NK-92 treated with Interleukin-12 subunit alpha and Interleukin-12 subunit beta, amount 100 ng/mL, for 24 hours (cell line): Measurements from ENCODE around the gene C19orf81.

Experiments used
- DNase-seq: peaks from one replicate; lab custom pipeline; 2025; lab: John Stamatoyannopoulos, UW

Gene C19orf81

DNA sequence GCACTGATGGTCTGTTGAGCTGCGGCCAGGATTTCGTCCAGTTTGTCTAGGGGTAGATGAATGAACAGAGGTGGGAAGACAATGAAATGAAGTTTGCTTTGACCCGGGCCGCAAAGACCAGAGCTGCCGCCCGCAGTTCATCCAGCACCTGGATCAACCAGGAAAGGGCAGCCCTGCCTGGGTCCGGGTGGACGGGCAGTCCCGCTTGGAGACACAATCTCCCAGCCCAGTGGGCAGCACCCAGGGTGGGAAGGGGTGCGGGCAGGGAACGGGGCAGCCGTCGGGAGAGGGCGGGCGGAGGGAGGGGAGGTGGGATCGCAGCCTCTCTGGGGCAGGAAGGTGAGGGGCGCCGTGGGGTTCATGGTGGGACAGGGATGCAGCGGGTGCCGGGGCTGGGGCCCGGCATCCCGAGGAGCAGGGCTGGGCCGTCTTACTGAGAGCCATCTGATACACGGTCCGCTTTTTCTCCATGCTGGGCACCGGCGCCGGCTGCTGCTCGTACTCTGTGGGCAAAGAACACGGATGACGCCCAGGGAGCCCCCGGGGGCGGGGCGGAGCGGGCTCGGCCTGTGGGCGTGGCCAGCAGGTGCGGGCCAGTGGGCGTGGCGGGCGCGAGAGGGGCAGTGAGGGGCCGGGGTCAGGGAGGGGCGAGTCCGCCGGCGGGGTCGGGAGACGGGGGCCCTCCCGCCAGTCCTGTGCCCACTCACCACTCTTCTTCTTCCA is 37.2 kb downstream of the C19orf81 start:
- DNase-seq: no peak

DNA sequence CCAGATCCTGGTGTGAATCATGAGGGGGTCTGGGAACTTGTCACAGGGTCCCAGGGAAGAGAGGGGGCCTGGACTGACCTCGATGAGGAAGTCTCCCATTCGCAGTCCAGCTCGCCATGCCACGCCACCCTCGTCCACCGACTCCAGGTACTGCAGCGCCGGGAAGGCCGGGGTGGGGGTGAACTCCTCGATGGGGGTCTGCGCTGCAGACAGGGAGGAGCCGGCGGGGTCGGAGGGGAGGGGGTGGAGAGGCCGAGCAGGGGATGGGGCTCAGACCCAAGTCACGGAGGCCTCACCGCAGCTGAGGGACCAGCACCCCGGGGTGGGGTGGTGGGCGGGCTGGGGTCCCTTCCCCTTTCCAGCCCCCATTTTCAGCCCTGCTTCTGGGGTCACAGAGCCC is 39.5 kb downstream of the C19orf81 start:
- no peak for DNase-seq

DNA sequence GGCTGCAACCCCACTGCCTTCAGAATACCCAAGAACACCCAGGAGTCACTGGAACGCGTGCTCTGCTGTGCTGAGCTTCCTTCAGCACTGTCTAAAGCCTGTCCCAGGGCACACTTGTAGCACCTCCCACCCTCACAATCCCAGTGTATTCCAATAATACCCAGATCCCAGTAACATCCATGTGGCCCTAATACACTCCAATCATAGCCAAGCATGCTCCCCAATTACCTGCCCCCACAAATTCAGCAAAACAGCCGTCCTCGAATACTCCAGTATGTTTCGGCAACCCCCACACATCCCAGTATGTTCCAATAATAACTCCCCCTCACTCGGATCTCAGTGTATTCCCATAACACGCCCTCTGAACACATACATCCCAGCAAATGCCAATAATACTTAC is 41.2 kb downstream of the C19orf81 start:
- DNase-seq: no peak

DNA sequence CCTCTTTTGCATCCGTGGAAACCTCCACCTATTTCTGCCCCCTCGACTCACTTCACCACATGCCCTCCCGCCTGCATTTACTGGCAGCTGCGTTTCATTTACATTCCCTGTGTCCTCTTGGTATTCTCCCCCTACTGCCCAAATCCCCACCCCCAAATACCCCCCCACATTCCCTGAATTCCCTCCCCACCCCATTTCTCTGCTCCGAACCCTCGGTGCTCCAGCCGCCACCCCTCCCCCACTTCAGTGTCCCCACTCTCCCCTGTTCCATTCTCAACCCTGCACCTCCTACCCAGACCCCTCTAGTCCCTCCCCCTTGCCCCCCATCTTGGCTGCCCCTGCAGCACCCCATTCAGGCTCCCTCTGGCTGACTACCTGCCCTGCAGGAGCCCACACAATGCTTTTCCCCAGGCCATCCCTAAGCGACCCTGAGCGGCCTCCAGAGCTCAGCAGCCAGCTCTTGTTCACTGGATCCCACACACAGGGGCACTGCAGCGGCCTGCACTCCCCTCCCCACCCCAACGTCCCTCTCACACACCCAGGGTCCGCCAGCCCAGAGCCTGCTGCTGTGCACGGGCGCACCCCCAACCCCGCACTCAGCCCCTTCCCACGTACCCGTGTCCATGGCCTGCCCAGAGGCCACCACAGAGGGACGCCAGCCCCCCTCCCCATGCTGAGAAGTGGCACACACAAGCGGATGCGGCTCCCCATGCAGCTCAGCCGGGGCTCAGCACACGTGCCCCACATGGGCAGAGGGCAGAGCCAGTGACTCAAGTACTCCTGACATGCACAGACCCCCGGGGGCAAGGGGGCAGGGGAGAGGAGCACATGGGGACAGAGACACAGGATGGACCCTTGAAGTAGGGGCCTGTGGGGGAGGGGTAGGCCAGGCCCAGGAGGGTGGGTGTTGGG is 44.1 kb downstream of the C19orf81 start:
- DNase-seq: no peak

DNA sequence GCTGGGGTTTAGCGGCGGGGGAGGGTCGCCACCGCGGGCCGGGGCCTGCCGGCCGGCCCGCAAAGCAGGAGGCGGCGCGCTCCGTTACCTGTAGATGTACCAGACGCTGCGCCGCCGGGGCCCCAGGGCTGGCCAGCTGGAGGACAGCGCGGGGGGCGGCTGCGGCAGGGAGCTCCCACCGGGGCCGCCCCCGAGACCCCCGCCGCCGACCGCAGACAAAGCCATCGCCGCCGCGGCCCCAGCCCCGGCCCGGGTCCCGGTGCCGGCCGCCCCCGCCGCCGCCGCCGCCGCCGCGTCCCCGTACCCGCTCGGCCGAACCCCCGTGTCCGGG is 45.5 kb downstream of the C19orf81 start:
- DNase-seq: no peak

DNA sequence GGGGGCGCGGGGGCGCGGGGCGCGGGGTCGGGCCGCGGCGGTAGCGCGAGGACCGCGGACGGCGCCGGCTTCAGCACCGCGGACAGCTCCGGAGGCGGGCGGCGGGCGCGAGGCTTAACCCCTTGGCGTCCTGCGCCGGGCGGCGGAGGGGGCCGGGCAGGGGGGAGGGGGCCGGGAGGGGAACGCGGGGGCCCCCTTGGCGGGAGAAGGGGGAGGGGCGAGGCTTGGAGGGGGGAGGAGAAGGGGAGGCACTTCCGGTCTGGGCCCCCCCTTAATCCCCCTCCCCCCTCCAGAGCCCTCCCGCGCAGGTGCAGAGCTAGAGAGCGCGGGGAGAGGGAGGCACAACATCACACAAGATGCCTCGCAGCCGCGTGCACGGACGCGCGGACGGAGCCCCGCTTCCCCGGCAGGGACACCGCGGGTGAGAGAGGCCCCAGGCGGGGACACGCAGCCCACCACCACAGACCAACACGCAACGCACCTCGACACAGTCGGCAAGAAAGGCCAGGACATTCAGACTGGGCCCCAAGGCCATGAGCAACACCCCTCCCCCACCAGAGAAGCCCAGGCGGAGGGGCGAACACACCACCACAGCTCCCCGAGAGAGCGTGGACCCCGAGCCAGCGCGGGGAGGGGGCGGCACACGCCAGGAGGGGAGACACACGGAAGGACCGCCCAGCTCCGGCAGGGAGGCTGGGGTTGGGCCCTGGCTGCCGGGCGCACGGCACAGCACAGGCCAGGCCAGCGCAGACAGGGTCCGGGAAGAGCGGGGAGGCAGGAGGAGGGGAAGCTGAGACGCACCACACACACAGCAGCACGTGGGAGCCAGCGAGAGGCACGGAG is 46.2 kb downstream of the C19orf81 start:
- no peak for DNase-seq

DNA sequence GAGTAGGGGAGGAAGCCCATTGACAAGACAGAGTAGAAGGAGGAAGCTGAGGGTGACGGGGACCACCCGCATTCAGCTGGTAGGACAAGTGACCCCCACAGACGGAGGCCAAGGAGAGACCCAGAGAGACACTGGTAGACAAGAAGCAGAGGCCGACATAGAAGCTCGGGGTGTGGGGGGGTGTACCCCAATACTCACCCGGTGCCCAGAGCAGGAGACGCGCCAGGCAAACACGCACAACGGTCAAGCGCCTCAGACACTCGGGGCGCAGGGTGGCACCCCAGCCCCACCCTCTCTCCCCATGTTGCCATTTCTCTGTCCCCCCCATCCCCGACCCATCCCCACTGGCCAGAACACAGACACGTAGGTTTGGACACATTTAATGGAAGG is 46.8 kb downstream of the C19orf81 start:
- DNase-seq: no peak

DNA sequence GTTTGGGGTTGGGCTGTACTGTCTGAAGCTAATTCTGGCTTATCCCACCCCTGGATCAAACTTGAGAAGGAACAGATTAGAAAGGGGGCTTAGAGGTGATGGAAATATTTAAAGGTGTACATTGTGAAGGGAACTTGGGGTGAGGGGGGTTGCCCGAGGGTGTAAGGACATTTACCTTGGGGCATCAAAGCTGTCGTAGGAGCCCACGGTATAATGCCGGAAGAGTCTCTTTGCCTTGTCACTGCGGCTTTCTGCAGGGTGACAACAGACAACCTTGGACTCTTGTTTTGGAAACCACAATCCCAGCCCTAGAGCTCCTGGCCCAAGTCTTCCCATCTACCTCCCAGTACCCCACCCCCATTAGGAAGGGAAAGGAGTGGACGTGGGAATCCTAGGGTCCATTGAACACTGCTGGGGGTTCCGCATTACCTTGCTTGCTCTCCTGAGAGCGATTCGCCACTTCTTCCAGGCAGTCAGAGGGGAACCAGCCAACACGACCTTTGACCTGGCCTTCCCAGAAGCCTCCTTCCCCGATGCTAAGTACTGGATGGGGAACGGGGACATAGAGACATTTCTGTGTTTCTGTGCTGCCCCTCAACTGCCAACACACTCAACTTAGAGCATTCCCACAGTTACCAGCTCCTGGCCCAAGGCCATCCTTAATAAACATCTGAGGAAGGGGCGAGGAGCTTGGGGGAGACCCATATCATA is 48.3 kb downstream of the C19orf81 start:
- no peak for DNase-seq

DNA sequence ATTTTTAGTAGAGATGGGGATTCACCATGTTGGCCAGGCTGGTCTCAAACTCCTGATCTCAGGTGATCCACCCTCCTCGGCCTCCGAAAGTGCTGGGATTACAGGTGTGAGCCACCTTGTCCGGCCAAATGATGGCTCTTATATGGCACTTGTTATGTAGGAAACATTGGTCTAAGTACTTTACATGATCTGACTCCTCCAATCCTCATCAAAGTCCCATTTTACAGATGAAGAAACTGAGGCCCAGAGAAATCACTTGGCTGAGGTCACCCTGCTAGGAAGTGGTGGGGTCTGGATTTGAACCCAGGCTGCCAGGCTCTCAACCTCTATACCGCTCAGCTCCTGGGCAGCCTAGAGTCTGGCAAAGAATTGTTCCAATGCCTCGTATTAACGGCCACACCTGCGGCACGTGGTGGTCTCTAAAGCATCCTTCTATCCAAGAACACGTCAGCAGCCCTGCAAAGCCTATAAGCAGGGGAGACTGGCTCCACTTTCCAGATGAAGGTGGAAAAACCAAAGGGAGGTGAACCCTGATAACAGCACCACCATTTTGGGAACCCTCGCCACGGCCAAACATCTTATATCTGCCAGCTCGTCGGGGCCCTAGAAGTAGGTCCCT is 52.2 kb downstream of the C19orf81 start:
- no peak for DNase-seq

DNA sequence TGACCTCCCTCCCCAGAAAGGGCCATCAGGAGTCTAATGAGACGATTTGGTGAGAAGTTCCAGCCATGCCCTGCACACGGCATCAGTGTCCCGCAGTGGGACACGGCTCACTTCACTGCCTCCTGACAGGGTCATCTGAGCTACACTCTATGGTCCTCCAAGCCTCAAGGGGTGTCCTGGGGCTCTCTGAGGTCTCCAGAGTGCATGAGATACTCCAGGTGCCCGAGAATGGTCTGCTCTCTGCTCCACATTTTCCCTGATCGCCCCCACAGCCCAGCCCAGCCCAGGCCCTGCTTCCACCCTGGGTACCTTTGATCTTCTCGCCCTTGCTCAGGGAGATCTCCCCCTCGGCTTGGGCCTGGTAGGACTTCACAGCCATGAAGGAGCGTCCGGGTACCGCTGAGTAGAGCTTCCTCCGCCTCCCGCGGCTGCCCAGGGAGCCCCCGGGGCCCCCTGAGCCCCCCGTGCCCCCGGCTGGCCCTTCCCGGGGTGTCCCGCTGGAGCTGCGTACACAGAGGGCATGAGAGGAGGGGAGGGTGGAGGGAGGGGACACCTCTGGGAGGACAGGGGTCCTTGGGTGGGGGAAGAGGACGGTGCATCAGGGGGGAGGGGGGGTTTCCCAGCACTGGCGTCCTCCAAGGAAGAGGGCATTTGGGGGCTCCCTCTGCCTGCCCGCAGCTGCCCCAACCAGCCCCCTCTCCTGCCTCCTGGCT is 53.1 kb downstream of the C19orf81 start:
- no peak for DNase-seq

DNA sequence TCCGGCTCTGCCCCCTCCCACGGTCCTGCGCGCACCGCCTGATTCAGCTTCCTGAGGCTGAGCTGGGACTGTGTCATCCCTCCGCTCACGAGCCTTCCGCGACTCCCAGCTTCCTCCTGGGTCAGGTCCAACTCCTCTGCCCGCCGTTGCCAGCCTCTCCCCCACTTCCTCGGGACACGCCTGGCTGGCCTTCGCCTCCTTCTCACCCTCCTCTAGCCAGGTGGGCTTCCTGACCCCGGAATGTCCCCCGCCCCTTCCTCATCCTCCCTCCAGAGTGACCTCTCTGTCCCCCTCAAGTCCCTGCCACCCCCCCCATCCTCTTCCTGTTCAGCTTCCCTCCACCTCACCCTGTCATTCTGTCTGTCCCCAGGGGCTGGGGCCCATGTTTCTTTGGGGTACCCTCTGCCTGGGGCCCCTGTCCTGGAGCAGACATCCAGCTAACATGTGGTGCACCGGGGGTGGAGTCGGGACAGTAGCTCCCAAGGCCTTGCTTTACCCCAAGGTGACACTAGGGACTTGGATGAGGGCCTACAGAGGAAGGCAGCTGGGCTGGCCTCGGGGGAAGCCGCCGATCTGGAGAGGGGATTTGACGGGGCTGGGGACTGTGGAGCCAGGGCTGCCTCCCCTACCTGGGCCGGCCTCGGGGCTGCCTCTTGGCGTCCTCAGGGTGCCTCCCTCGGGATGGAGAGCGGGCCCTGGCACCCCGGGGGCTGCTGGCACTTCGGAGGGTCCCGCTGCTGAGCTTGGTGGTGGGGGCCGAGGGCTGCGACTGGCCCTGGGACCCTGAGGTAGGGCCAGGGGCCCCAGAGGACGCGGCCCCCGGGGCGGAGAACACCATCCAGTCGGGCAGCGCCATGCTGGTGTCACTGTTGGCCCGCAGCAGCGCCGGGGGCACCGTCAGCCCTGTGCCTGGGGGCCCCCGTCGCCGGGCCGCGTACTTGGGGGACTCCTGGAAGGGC is 53.9 kb downstream of the C19orf81 start:
- DNase-seq: no peak

DNA sequence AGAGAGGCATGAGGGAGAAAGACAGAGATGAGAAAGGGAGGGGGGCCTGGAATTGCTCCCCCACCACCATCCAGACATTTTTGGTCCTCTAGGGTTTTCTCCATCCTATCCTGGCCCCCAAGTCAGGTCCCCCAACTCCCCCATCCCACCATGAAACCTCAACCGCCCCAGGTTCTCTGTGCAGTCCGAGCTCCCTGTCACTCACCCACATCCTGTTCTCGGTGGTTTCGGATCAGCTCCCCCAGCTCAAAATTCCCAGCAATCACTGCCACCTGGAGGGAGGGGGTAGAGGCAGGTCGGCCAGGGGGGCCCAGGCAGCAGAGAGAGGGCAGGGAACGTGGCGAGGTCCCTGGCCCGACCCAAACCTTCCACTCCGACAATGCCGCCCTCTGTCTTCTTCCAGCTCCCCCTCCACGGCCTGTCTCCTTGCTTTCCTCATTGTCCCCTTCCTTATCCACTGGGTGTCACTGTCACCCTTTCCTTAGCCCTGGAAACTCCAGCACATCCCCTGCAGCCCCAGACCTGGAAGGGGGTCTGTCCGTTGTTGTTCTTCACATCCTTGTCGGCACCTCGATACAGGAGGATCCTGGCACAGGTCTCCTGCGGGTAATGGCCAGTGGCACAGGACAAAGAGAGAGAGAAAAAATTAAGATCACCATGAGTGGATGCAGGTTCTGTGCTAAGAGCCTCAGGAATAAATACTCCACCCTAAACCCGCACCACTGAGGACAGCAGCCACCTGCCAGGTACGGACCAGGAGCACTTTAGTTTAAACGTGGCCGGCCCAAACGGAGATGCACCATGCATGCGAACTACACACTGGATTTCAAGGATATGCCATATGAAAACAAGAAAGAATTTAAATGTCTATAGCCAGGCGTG is 54.9 kb downstream of the C19orf81 start:
- no peak for DNase-seq

DNA sequence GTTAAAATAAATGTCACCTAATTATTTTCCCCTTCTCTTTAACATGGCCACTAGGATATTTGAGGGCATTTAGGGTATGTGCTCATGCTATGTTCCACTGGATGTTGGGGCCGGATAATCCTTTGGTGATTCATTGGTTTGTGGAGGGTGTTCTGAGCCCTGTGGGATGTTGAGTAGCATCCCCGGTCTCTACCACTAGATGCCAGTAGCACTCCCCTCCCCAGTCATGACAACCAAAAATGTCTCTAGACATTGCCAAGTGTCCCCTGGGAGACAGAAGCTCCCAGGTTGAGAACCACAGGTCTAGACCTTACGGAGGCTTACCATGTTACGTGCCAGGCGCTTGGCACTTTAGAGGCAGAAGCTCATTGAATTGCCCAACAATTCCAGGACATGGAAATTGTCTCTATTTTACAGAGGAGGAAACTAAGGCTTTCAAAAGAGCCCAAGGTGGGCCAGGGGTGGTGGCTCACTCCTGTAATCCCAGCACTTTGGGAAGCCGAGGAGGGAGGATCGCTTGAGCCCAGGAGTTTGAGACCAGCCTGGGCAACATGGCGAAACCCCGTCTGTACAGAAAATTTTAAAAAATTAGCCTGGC is 56.3 kb downstream of the C19orf81 start:
- DNase-seq: no peak

DNA sequence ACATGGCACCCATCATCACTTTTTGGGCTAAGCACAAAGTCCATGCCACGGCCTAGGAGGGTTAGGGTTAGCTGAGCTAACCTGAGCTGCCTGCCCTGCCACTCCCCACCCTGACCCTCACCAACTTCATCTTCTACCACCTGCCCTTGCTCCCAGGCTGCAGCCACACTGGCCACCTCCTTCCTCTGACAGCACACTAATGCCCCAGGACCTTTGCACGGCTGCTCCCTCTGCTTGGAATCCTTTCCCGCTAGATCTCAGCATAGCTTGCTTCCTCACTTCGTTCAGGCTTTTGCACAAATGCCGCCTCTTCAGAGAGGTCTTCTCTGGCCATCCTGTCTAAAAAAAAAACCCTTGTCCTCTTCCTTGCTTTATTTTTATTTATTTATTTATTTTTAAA is 57.1 kb downstream of the C19orf81 start:
- DNase-seq: no peak

DNA sequence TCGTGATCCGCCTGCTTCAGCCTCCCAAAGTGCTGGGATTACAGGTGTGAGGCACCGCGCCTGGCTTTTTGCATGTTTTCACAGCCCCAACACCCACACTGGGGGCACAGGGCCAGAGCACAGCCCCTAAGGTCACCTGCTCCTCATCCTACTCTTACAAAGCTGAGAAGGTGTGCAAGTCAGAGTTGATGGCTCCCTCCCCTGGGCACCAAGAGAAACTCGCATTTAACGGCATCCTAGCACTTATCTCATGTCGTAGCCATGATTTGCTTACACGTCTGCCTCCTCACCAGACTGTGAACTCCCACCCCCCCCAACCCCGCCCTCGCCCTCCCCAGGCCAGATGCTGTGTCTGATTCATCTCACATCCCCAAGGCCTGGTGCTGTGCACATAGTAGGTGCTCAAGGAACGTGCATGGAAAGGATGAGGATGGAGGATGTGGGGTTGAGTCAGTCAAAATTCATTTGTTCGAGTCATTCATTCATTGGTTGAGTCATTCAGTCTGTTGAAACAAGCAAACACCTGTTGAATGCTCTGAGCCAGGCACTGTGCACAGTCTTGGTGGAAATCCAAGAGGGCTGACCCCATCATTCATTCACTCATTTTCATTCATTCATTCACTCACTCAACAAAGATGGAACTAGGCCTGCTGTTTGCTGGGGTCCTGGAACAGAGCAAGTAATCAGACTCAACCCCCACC is 59.1 kb downstream of the C19orf81 start:
- DNase-seq: no peak
